Vagina (tissue), 2 donors: ENCODE results near the gene GALNT17.

Source experiments
- POLR2A ChIP-seq, 2 donors: fragments of 450-650 bp; IDR thresholded peaks; one replicate each; pipeline ENCODE4 v1.6.1; 2017; ENCODE audit warnings: antibody characterized with exemption in 2 of 2, mild to moderate bottlenecking in 2 of 2, moderate library complexity in 2 of 2
- POLR2AphosphoS5 ChIP-seq, 2 donors: sonication (generic); formaldehyde crosslinking; IDR thresholded peaks; one replicate each; pipeline ENCODE4 v1.9.0; 2017; ENCODE audit warnings: antibody characterized with exemption in 2 of 2, mild to moderate bottlenecking in 2 of 2, low read depth in 1 of 2; ENCODE audit not compliant: insufficient read depth in 1 of 2
- TF ChIP-seq, protein P1 (sequence below), 3 experiments: fragments of 450-650 bp in 2 of 3; fragments of 200-600 bp in 1 of 3; sonication (generic) in 1 of 3; IDR thresholded peaks; one replicate each; pipeline ENCODE4 v1.5.1; 2017 to 2019; ENCODE audit warnings: antibody characterized with exemption in 3 of 3, mild to moderate bottlenecking in 2 of 3, moderate library complexity in 2 of 3

DNA sequence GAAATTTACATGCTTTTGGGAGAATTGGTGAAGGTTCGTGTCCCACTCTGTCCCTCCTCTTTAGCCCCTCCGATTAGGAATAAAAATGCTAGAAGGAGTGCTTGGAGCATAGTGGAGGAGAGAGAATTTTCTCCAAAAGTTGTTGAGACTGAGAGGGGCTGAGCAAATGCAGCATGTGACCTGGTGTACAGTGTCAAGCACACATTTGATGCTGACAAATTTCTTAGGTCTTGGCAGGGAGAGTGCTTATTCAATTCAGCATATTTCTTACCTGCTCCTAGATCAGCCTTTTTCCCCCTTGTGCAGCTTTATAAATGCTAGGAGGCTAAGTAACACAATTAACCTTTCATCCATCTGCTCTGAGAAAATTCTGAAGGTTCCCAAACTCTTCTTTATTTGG is 189.0 kb downstream of the GALNT17 start:
- TF ChIP-seq, protein P1, sequence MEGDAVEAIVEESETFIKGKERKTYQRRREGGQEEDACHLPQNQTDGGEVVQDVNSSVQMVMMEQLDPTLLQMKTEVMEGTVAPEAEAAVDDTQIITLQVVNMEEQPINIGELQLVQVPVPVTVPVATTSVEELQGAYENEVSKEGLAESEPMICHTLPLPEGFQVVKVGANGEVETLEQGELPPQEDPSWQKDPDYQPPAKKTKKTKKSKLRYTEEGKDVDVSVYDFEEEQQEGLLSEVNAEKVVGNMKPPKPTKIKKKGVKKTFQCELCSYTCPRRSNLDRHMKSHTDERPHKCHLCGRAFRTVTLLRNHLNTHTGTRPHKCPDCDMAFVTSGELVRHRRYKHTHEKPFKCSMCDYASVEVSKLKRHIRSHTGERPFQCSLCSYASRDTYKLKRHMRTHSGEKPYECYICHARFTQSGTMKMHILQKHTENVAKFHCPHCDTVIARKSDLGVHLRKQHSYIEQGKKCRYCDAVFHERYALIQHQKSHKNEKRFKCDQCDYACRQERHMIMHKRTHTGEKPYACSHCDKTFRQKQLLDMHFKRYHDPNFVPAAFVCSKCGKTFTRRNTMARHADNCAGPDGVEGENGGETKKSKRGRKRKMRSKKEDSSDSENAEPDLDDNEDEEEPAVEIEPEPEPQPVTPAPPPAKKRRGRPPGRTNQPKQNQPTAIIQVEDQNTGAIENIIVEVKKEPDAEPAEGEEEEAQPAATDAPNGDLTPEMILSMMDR (IDR thresholded peaks at IDR 0.05) = no peak
- TF ChIP-seq POLR2A (IDR thresholded peaks at IDR 0.05) (no peak), POLR2AphosphoS5 (IDR thresholded peaks at IDR 0.05; ENCODE audit: insufficient read depth in 1 of 2, low read depth in 1 of 2) (no peak)
